Activated CD8-positive, alpha-beta memory T cell treated with anti-CD3 and anti-CD28 coated beads, Interleukin-2, amount 50 U/mL, for 1 hour (primary cell): ENCODE data around the gene PCSK6.
"Not testable (repeated sequence)": the region's sequence is repeated elsewhere in the genome, so short reads cannot be mapped to it uniquely, and the experiment has no call there.

Experiments used
- DNase-seq: peaks from one replicate; pipeline ENCODE4 v3.0.0-alpha.2; 2020; ENCODE audit errors: extremely low read depth

PCSK6 gene

DNA sequence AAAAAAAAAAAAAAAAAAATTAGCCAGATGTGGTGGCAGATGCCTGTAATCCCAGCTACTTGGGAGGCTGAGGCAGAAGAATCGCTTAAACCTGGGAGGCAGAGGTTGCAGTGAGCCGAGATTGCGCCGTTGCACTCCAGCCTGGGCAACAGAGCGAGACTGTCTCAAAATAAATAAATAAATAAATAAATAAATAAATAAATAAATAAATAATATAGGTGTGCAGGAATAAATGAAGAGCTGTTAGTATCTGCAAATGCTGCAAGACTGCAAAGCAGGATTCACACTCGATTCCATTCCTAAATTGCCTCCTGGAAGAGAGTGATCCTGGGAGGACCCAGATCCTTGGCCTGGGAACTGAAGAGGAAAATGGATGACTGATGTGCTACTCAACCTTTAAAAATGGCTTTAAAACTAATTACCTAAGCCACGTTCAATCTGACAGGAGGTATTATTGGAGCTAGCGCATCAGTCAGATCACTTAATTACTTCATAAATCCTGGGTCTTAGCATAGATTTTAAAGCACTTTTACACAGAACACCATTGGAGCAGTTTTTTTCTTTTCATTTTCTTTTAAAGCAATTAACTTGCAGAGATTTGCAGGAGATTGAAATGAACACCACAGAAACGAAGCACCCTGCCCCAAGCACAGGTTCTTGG lies 132.9 kb downstream of the PCSK6 start:
- not testable (repeated sequence) for DNase-seq

DNA sequence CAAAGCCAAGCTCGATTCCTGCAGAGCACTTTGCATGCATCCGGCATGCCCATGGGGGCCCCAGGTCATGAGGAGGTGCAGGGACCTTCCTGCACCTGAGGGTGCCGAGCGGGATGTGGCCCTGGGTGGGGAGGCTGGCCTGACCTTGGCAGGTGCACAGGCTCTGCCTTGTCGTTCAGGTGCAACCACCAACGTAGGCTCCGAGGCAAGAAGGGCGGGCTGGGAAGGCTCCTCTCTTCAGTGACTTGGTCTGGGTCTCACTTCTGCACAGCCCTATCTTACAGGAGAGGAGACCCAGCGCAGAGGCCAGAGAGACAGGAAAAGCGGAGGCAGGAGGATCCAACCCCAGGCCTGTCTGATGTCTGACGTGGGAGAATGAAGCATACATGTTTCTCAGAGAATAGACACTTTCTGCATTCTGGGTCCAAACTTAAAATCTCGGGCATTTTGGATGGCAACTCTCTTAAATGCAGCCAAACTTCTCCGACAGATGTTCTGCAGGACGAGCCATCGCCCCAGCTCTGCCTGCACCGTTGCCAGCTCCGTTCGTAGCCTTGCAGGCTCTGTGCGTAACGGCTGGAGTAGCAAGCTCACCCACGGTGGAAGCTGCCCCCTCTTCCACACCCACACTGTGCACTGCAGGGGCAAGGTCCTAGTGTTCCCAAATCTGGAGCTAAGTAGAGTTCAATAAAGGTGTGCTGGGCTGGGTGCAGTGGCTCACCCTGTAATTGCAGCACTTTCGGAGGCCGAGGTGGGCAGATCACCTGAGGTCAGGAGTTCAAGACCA lies 133.6 kb downstream of the PCSK6 start:
- no peak for DNase-seq

DNA sequence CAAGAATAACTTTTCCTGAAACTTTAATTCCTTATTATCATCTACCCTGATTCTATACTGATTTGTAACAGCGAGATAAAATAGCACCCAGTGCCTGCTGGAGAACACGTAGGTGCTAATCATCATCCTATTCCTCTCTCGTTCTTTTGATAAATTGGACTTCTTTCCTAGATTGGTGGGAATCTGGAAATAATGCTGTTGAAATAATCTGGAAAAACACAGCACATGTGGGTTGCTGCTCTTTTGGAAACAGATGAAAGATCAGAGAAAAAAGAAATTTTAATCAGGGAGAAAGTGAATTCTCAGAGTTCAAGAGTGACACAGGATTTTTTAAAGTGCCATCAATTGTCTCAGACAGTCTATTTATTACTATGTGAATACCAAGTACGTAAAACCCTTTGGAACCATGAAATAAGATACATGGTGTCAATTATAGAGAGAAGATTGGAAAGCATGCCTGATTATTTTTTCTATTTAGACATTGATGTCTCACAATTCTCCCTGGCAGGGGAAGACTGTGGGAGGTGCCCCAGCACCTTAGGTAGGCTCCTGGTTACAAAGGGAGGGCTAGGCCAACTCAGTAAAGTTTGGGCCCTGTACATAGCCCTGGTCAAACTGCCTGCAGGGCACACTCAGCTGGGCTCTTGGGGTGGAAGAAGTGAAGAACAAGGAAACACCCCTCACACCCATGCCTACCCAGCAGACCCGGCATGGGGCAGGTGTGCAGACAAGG lies 134.4 kb downstream of the PCSK6 start:
- DNase-seq, result no peak

DNA sequence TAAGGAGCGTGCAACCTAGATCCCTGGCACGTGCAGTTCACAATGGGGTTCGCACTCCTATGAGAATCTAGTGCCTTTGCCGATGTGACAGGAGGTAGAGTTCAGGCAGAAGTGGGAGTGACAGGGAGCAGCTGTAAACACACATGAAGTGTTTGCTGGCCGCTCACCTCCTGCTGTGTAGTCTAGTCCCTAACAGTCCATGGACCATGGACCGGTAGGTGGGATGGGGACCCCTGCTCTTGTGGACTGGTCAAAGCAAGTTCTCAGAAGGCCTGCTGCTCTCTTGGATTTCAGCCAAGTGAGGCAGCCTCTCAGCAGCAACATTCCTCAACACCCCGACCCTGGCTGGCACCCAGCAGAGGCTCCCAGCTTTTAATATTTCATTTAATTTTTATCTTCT lies 136.3 kb downstream of the PCSK6 start:
- no peak for DNase-seq

DNA sequence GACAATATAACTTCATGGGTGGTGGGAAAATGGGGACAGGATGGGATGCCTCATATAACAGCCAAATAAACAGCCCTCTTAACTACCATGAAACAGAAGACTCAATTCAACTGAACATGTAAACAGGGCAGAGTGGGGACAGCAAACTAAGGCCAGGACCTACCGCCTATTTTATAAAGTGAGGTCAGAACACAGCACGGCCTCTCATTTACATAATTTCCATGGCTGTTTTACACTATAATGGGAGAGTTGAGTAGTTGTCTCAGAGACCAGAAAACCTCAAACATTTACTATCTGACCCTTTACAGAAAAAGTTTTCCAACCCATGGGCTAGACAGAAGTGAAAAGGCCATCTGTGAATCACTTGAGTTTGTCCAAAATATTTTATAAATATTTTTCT lies 137.8 kb downstream of the PCSK6 start:
- no peak for DNase-seq

DNA sequence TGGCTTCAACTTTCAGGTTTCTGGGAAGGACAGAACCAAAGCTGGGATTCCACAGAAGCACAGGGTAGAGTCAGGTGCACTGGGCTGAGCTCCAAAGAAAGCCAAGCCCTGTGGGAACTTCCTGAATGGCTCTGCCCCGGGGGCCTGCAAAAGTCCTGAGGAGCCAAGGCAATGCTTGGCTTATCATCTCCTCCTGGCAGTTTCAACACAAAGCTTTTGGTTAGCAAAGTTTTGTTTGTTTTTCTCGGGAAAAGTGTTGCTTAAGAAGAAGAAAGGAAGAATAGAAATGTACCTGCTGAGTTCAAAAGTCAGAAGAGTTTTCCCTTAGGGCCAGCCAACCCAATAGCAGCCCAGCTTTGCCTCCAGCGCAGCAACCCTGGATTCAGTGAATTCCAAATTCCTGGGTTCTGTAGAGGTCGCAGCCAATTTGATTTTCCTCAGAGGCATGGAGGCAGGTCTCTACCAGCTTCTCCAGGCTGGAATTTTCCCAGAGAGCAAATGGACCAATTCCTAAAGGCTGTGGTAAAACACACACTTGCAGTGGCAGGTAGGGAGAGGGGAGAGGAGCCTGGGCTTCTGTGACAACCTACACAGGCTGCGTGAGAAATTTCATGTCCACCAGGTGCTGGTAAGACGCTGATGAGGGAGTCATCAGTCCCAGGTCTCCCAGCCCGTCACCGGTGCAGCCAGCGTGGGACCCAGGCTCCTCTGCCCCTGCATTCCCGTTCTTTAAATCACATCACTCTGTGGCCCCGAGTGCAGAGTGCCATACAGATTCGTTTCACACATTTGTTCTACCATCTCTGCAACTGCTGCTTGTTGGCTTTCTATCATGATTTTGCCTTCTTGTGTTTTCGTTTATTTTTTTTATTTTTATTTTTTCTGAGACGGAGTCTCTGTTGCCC lies 140.2 kb downstream of the PCSK6 start:
- DNase-seq, result no peak

DNA sequence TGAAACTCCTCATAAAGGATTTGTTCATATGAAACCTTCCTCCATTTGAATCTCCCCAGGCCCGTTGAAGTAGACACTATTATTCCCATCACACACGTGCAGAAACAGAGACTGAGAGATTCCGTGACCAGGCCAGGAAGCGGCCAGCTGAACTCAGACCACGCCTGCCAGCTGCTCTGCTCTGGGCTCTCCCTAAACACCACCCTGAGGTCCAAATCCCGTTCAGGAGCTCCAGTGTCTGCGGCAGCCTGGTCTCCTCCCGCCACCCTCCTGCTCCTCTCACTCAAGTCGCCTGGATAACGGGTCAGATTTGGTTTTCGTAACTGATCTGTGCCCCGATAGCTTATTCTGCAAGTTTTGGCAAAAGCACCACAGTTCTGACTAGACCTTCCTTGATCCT lies 140.9 kb downstream of the PCSK6 start:
- no peak for DNase-seq

DNA sequence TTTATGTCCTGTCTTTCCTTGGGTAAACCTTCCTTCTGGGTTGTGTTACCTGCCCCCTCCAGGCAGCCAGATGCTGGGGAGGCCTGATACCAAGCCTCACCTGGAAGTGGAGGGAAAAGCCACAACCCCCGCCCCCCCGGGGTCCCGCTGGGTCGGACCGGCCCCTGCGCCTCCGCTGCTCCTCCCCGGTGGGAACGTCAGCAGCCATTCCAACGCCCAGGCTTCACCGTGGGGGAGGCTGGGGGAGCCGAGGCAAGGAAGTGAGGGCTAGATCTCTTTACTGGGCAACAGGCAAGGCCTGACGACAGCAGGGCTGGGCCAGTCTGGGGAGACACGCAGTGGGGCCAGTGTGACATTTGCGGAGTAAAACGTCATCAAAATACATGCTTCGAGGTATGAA lies 141.5 kb downstream of the PCSK6 start:
- DNase-seq, result no peak

DNA sequence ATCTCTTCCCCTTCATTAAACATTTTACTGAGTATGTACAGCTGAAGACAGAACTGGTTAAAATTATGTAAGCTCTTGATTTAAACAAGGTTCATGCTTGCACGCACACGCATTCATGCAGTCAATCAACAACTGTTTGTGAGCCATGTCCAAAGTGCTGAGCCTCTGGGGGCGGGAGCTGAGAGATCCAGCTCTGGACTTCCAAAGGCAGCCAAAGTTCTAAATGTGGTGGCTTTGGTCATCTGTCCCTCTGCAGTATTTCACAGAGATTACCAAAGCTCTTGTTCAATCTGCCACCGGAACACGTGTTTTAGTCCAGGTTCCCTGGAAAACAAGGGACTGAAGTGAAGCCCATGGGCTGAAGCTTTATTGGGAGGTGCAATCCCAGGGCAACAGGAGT lies 142.1 kb downstream of the PCSK6 start:
- DNase-seq, result no peak

DNA sequence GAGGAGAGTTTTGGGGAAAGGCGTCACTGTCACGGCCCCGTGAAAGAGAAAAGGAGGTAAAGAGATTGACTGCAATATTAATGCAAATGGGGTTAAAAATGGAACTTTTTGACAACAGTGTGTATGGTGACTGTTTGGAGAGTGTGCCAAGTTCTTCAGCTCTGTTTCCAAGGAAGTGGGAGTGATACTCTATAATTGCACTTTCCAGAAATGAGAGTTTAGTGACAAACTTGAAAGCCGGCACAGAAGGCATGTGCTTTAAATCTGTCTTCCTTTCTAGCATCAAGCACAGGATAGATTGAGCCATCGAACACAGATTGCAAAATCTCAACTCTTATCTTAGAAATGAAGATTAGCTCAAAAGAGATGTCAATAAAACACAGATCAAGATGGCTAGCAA lies 142.6 kb downstream of the PCSK6 start:
- DNase-seq, result no peak

DNA sequence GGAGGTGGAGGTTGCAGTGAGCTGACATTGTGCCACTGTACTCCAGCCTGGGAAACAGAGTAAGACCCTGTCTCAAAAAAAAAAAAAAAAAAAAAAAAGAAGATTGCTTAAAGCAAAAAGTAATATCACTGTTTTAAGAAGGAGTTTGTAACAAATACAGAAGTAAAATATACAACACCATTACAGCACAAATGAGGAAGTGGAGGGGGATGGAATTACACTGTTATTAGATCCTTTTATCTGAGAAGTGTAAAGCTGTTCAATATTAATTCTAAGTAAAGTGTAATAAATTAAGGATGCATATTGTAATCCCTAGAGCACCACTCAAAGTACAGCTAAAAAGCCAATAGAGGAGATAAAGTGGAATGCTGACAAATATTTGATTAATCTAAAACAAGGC lies 147.5 kb downstream of the PCSK6 start:
- no peak for DNase-seq

DNA sequence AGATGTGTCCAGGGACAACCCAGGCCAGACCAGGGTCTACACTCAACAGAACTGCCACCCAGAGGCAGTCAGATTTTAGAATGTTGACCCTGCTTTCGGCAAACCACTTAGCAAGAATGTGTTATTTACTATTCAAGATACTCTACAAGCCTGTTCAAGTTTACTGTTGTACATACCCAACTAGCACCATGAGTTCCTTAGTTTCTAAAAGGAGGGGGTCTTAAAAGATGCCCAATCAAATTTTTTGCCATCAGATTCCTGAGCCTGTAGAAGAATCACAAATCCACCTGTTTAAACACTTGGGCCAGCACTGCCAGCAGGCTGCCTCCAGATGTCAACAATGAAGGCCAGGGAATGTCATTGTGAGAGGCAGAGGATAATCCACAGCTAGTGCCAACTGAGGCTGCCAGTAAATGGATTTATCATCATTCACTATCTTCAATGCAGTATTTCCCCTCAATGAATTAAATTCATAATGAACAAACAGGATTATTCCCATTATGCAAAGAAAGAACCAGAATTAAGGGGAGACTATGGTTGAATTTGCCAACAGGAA lies 150.9 kb downstream of the PCSK6 start:
- DNase-seq, result no peak

DNA sequence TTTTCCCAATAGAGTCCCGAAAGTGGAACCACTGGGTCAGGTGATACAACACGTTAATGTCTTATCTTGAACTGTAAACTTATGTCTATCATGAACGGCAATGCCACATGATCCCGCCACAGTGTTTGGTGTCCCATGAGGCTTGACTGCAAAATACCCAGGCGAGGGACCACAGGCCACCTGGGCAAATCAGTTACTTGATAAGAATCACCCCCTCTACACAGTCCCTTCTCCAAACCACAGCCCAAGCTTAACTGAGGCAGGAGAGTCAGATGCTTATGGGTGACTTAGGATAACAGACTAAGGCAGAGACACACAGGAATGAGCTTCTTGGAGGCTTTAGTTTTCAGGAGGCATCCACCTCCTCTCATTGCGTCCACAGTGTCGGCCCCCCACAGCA lies 151.5 kb downstream of the PCSK6 start:
- no peak for DNase-seq

DNA sequence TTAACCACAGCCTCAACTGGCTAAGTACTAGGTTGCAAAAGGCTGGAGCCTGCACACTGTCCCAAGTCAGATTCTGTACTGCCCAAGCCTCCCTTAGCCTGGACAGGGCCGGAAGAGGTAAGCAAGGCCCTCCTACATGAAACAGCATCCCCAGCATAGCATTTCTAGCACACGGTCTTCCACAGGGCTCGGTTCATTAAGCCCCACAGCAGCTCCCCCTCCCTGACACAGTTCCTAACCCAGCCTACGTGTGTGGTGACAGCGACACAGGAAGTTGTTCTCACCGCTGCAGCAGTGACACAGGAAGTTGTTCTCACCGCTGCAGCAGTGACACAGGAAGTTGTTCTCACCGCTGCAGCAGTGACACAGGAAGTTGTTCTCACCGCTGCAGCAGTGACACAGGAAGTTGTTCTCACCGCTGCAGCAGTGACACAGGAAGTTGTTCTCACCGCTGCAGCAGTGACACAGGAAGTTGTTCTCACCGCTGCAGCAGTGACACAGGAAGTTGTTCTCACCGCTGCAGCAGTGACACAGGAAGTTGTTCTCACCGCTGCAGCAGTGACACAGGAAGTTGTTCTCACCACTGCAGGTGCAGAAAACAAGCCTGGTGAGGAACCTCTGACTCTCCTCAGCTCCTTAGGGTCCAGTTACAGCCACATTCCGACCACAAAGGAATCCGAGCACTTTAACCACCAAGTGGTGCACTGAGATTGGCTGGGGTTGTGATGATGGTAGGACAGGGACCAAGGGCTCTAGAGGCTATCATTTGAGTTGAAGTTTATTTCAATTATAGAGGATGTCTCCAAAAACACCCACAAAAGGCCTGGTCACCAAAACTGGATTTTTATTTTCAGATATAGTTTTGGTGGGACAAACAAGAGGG lies 155.4 kb downstream of the PCSK6 start:
- not testable (repeated sequence) for DNase-seq

DNA sequence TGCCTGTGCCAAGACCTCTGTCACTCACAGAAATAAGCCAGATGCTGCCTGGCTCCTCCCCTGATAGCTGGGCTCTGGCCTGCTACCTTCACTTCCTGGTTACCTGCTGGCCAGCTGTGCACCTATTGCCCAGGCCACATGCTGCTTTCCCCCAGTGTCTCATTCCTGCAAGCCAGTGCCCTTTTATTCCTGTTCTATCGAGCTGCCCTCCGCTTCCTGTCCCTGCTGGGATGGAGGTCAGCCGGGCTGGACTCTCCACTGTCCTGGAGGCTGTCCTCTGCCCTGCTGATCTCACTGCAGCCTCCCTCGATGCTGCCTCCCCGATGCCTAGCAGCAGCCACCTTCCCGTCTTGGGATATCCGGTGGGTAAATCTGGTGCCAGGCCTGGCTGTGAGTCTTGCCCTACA lies 157.4 kb downstream of the PCSK6 start:
- DNase-seq, result no peak

DNA sequence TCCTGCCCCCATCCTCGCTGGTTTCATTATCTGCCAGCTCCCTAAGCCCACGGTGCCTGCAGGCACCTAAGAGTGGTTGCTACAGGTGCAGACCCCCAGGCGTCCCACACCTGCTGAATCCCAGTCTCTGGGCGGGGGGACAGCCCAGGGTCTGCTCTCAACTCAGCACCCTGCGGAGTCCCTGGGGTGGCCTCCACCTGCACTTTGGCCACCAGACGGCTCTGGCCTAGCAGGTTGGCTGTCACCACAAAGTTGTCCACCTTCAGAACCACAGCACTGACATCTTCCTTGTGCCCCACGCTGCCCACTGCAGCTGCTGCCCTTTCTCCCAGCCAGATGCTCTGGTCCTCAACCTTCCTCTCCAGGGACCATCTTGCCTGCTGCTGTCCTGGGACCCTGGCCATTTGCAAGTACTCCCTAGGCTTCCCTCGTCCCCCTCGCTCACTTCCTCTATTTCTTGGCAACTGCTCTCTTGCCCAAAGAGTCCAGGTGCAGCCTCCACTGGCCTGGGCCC lies 159.6 kb downstream of the PCSK6 start:
- no peak for DNase-seq

DNA sequence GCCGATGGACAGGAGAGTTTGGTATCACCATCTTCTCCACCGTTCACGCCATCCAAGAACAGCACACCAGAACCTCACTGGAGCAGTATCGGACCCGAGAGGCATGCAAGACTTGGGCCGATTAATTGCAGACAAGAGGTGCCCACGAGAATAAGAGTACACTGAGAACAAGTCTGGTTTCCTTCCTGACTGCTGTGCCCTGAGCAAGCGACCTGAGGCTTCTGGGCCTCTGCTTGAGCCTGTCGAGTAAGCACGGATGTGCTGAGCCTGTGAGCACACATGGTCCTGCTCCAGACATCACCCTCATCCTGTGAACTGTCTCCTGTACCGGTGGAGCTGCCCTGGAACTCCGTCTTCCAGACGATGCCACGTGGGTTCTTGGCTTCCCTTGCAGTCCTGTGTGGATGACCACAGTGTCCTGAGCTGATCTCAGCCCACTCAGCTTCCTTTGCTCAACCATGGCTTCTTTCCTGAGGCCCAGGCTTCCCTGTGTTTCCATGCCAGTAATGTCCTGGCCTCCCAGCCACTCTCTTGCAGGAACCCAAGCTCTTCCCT lies 160.1 kb downstream of the PCSK6 start:
- DNase-seq, result no peak

DNA sequence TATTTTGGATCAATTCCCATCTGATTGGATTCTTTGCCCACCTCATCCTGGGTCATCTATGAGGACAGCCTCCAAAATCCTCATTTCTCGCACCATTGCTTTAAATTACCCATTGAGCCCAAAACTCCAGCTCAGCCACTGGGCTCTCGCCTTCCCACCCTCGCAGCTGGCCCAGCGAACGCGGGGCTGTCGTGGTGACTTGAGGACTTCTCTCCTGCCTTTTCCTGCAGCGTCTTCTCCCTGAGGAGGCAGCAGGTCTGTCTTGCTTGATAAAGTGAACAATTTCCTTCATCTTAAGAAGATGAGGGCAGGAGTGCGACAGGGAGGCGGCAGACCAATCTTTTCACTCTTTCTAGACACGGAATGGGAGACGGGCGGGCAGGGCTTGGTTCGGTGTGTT lies 161.5 kb downstream of the PCSK6 start:
- DNase-seq, result no peak

DNA sequence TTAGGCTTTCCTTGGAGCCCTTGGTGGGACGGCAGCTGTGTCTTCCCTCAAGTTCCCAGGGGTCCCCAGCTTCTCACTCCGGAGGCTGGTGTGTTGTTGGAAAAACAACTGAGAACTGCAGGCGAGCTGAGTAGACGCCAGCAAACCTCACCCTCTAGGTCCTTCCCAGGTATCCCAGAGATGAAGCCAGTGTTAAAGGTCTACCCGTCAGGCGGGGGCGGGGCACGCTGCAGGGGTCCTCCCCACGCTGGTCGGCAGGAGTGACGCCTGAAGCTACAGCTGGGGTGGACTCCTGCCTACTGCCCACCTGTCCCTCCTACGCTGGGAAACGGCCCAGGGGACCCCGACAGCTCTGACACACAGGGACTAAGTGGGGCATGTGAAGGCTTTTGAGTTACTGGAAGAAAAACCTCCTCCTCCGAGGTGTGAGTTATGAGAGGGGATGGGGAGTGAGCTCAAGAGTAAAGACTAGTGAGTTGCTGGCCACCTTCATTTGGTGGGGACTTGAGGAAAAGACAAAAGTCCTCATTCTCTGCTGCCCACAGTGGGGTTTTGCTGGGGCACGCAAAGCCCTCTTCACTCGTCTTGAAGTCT lies 162.3 kb downstream of the PCSK6 start:
- DNase-seq, result no peak
